HEK293T (cell line): ENCODE data around the gene HOXD12.

Experiments used
- CTCF ChIA-PET: fragments of 350-600 bp; formaldehyde crosslinking; extraction: SDS; loops from one replicate; lab custom pipeline; 2021; ENCODE audit warnings: antibody characterized with exemption, inconsistent platforms; lab: Yijun Ruan, JAX
- POLR2A ChIA-PET: fragments of 350-600 bp; formaldehyde crosslinking; extraction: SDS; loops from one replicate; lab custom pipeline; 2020; ENCODE audit warnings: antibody characterized with exemption, inconsistent platforms; lab: Yijun Ruan, JAX
- DNase-seq: peaks from one replicate; pipeline ENCODE4 v3.0.0; 2012; ENCODE audit warnings: mixed read lengths; ENCODE audit errors: extremely low spot score
- ARNT ChIP-seq: fragments of 450-650 bp; IDR thresholded peaks from 2 replicates; pipeline ENCODE4 v1.6.1; 2017; ENCODE audit warnings: mild to moderate bottlenecking
- BHLHE40 ChIP-seq: fragments of 450-650 bp; IDR thresholded peaks from 2 replicates; pipeline ENCODE4 v1.6.1; 2016; ENCODE audit warnings: mild to moderate bottlenecking, moderate library complexity, borderline replicate concordance
- CTBP1 ChIP-seq: fragments of 450-650 bp; IDR thresholded peaks from 2 replicates; pipeline ENCODE4 v1.6.1; 2016; ENCODE audit warnings: borderline replicate concordance
- ELF4 ChIP-seq: fragments of 450-650 bp; IDR thresholded peaks from 2 replicates; pipeline ENCODE4 v1.6.1; 2017; ENCODE audit warnings: antibody characterized with exemption
- FOXA1 ChIP-seq: fragments of 450-650 bp; IDR thresholded peaks from 2 replicates; pipeline ENCODE4 v1.6.1; 2016; ENCODE audit warnings: mild to moderate bottlenecking
- FOXK2 ChIP-seq: fragments of 450-650 bp; IDR thresholded peaks from 2 replicates; pipeline ENCODE4 v1.6.1; 2016; ENCODE audit warnings: mild to moderate bottlenecking
- FOXM1 ChIP-seq: fragments of 450-650 bp; IDR thresholded peaks from 2 replicates; pipeline ENCODE4 v1.6.1; 2017; ENCODE audit warnings: mild to moderate bottlenecking, borderline replicate concordance
- HDGF ChIP-seq: fragments of 450-650 bp; IDR thresholded peaks from 2 replicates; pipeline ENCODE4 v1.6.1; 2017; ENCODE audit warnings: antibody characterized with exemption, borderline replicate concordance
- L3MBTL2 ChIP-seq: fragments of 450-650 bp; conservative IDR thresholded peaks from 2 replicates; pipeline ENCODE4 v1.6.1; 2016; ENCODE audit warnings: mild to moderate bottlenecking
- LEF1 ChIP-seq: fragments of 450-650 bp; IDR thresholded peaks from 2 replicates; pipeline ENCODE4 v1.6.1; 2017; ENCODE audit warnings: mild to moderate bottlenecking, borderline replicate concordance
- NFRKB ChIP-seq: fragments of 450-650 bp; IDR thresholded peaks from 2 replicates; pipeline ENCODE4 v1.6.1; 2016; ENCODE audit warnings: mild to moderate bottlenecking, moderate library complexity
- SP1 ChIP-seq: fragments of 450-650 bp; IDR thresholded peaks from 2 replicates; pipeline ENCODE4 v1.6.1; 2017
- SUZ12 ChIP-seq: fragments of 450-650 bp; IDR thresholded peaks from 2 replicates; pipeline ENCODE4 v1.6.1; 2016; ENCODE audit warnings: mild to moderate bottlenecking
- TARDBP ChIP-seq: fragments of 450-650 bp; IDR thresholded peaks from 2 replicates; pipeline ENCODE4 v1.6.1; 2016
- ZNF384 ChIP-seq: fragments of 450-650 bp; IDR thresholded peaks from 2 replicates; pipeline ENCODE4 v1.6.1; 2016
- TF ChIP-seq, protein P1 (sequence below): fragments of 450-650 bp; IDR thresholded peaks from 2 replicates; pipeline ENCODE4 v1.6.1; 2016

Gene HOXD12

DNA sequence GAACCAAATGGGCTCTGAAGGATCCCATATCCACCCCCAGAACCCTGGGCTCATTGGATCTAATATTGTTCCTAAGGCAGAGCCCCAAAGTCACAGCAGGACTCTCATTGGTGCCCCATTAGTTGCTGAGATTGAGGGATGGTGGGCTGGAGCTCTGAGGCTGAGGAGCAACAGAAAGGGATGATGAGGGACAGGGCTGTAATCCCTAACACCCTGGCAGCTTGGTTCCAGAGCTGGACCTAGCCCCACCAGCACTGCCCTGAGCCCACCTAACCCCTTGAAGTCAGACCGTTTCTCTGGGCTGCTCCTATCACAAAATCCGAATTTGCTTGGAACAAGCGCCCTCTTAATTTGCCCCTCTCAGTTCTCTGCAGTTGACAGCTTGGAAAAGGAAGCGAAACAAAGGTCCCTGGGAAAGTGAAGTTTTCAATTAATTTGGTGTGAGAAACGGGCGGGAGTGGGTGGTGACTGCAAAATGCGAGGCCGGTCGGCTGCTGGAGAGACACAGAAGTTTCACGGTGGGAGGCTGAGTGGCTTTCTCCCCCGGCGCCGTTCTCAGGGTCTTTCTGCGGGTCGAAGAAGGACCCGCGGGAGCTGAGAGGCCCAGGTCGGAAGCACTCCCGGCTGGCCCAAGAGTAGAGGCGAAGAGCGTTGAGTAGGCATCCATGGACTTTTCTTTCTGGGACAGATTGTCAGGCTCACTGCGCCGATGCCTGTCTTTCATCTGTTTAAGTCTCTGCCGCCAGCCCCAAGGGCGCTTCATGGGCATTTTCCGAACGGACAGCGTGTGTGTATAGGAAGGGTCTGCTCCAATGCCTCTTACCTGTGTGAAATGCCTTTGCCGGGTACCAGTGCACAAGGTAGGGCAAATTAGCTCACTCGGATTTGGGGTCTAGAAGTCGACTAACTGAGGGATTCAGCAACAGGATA, 8.0 kb upstream of the HOXD12 start:
- TF ChIP-seq HDGF (no peak), ARNT (no peak), L3MBTL2 (no peak), LEF1 (no peak), SUZ12 (no peak), FOXM1 (no peak), FOXA1 (no peak), FOXK2 (no peak), SP1 (no peak)
- POLR2A ChIA-PET: interaction anchor here (0.5 to 6.5 kb wide), 4 partner anchors 12 to 738 kb away, joined by 3 to 117 read pairs (median 4); partner anchors contain the start of gene HOXD11
- CTCF ChIA-PET: interaction anchor here (0.6 to 1.0 kb wide), 2 partner anchors 13 to 771 kb away, joined by 4 to 5 read pairs; no protein-coding TSS in a partner anchor

DNA sequence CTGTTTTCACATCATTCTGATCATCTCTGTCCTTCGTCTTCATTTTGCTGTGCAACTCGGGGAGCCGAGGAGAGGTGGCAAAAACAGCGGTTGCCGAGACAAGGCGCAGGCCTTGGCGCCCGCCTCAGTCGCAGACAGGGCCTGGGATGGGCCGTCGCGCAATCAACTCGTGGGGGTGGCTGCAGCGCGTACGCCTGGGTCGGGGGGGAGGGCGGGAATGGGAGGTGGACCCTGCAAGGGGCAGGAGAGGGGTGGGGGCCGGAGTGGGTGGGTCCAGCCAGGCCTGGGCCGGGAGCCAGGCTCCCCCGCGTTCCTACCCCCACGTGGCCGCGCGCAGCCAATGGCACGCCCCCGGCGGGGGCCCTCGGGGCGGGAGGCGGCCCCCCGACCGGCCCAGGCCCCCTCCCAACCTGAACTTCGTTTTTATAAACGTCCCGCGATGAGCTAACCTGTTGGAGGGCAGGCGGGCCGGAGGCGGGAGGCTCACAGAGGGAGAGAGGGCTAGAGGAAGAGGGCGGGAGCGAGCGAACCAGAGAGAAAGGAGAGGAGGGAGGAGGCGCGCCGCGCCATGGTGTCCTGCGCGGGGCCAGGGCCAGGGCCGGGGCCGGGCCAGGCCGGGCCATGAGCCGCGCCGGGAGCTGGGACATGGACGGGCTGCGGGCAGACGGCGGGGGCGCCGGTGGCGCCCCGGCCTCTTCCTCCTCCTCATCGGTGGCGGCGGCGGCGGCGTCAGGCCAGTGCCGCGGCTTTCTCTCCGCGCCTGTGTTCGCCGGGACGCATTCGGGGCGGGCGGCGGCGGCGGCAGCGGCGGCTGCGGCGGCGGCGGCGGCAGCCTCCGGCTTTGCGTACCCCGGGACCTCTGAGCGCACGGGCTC, 7.1 kb upstream of the HOXD12 start, which contains the start of gene HOXD13:
Gene HOXD13, plus strand, starts transcription at position 452 of the 875 bp plus-strand sequence. Its CDS starts 170 bp downstream, at position 622.
- peak; percentile 87 for DNase-seq
- POLR2A ChIA-PET: interaction anchor here (0.5 to 6.5 kb wide), 5 partner anchors 12 to 739 kb away, joined by 3 to 117 read pairs (median 3); partner anchors contain the start of gene HOXD11
- TF ChIP-seq FOXA1: no peak
- TF ChIP-seq L3MBTL2: peak; percentile 74
- TF ChIP-seq ELF4: no peak
- peak; percentile 94 for TF ChIP-seq FOXM1
- 0 out of 2 replicates have a peak, but pooled peaks have one; percentile 56 for TF ChIP-seq LEF1
- TF ChIP-seq CTBP1: no peak
- CTCF ChIA-PET: interaction anchor here (0.6 to 1.0 kb wide), 2 partner anchors 12 to 772 kb away, joined by 4 to 5 read pairs; no protein-coding TSS in a partner anchor

More for the DNA sequence above, 8.0 kb upstream of the HOXD12 start:
- DNase-seq: no peak

DNA sequence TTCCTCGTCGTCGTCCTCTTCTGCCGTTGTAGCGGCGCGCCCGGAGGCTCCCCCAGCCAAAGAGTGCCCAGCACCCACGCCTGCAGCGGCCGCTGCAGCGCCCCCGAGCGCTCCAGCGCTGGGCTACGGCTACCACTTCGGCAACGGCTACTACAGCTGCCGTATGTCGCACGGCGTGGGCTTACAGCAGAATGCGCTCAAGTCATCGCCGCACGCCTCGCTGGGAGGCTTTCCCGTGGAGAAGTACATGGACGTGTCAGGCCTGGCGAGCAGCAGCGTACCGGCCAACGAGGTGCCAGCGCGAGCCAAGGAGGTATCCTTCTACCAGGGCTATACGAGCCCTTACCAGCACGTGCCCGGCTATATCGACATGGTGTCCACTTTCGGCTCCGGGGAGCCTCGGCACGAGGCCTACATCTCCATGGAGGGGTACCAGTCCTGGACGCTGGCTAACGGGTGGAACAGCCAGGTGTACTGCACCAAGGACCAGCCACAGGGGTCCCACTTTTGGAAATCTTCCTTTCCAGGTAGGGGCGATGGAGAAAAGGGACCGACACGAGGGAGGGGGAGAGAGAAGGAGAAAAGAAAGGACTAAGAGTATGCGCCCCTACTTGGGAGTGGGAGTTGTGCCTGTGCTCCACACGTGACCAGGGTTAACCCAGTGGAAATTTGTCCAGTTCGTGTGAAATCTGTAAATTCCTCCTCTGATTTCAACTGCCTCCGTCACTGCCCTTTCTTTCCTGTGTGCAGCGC, 6.3 kb upstream of the HOXD12 start:
- no peak for DNase-seq
- CTCF ChIA-PET: interaction anchor here (0.6 to 1.0 kb wide), 5 partner anchors 8 to 1173 kb away, joined by 3 to 4 read pairs (median 3); no protein-coding TSS in a partner anchor
- TF ChIP-seq CTBP1 (no peak), ARNT (no peak), FOXK2 (no peak), TARDBP (no peak), LEF1 (no peak), HDGF (no peak), L3MBTL2 (peak; percentile 94)
- POLR2A ChIA-PET: interaction anchor here (0.8 to 6.5 kb wide), 5 partner anchors 11 to 92 kb away, joined by 3 to 117 read pairs (median 4); partner anchors contain the start of genes HOXD11 and LNPK

DNA sequence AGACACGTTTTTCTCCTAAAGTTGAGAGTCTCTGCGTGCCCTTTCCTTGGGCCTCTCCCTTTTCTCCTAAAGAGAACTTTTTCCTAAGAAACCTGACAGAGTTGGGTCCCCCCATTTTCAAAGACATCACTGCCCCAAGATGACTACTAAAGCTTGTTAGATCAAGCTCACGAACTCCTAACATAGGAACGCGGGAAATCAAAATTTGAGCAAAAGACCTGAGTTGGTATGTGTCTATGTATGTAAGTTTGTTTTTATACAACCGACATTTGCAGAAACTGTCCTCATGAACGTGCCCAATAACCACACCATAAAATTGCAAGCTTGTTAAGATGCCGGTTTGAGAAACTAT, 5.7 kb upstream of the HOXD12 start:
- ChIA-PET POLR2A (interaction anchor here (1.1 to 6.5 kb wide), 3 partner anchors 11 to 92 kb away, joined by 3 to 117 read pairs (median 6); partner anchors contain the start of genes HOXD11 and LNPK), CTCF (interaction anchor here (0.6 to 1.0 kb wide), 5 partner anchors 8 to 1172 kb away, joined by 3 to 4 read pairs (median 3); no protein-coding TSS in a partner anchor)
- no peak for DNase-seq
- no peak for TF ChIP-seq ELF4

DNA sequence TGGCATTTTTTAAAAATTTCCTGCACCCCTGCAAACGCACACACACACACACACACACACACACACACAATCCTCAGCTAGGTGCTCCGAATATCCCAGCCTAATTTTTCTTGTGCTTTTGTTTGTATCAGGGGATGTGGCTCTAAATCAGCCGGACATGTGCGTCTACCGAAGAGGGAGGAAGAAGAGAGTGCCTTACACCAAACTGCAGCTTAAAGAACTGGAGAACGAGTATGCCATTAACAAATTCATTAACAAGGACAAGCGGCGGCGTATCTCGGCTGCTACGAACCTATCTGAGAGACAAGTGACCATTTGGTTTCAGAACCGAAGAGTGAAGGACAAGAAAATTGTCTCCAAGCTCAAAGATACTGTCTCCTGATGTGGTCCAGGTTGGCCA, 5.2 kb upstream of the HOXD12 start:
- no peak for DNase-seq
- ChIA-PET POLR2A (interaction anchor here (1.1 to 6.5 kb wide), 3 partner anchors 10 to 92 kb away, joined by 3 to 117 read pairs (median 6); partner anchors contain the start of genes HOXD11 and LNPK), CTCF (interaction anchor here (0.7 to 1.0 kb wide), 4 partner anchors 9 to 1169 kb away, joined by 3 to 4 read pairs (median 3); no protein-coding TSS in a partner anchor)
- TF ChIP-seq SUZ12 (no peak), FOXM1 (no peak), NFRKB (no peak), FOXK2 (no peak), L3MBTL2 (no peak), FOXA1 (no peak), ZNF384 (no peak), BHLHE40 (no peak), SP1 (no peak), LEF1 (no peak), CTBP1 (no peak), ARNT (no peak)
- TF ChIP-seq, protein P1, sequence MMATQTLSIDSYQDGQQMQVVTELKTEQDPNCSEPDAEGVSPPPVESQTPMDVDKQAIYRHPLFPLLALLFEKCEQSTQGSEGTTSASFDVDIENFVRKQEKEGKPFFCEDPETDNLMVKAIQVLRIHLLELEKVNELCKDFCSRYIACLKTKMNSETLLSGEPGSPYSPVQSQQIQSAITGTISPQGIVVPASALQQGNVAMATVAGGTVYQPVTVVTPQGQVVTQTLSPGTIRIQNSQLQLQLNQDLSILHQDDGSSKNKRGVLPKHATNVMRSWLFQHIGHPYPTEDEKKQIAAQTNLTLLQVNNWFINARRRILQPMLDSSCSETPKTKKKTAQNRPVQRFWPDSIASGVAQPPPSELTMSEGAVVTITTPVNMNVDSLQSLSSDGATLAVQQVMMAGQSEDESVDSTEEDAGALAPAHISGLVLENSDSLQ: no peak

DNA sequence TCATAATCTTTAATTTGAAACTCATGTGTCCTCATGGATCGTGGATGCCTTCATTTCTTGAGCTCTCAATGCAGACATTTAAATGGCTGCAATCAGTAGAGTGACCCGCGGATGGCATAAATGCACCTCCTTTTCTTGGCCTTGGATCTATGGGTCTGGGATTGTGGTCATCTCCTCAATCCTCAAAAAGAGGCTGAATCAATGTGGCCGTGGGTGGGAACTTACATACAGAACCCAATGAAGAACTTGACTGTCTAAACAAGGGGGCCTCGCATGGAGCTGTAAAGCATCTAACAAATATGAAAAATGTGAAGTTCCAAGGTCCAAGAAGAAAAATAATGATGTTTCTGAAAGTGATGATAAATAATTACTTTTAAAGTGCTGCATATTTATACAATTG, 4.2 kb upstream of the HOXD12 start:
- CTCF ChIA-PET: interaction anchor here (1.0 kb wide), 1 partner anchor 16 kb away, joined by 3 read pairs; no protein-coding TSS in a partner anchor
- TF ChIP-seq NFRKB (no peak), L3MBTL2 (0 out of 2 replicates have a peak, but pooled peaks have one; percentile 30), ARNT (no peak)
- POLR2A ChIA-PET: interaction anchor here (1.4 to 6.5 kb wide), 3 partner anchors 9 to 290 kb away, joined by 3 to 117 read pairs (median 11); partner anchors contain the start of gene HOXD11
- no peak for DNase-seq
